Stomach (tissue), 9 donors: ENCODE data around the gene SPEM2. TPM values are rescaled to one million over a fixed set of nuclear protein-coding genes. Genes with fewer than 3 reads are reported as not detected.

Experiments used
- DNase-seq, 2 donors: peaks; one replicate each; pipeline versions ENCODE4 v3.0.0 to v3.0.0-alpha.2; 2013 to 2019
- H3K27ac ChIP-seq, 5 donors: fragments of 200-600 bp in 4 of 5; sonication (generic) in 4 of 5; one replicate each; pipeline ENCODE4 v1.5.1; 2013 to 2019; ENCODE audit warnings: mild to moderate bottlenecking in 1 of 5, moderate library complexity in 1 of 5
- H3K27me3 ChIP-seq, 3 donors: fragments of 200-600 bp; sonication (generic); one replicate each; pipeline ENCODE4 v1.5.1; 2017 to 2019; ENCODE audit warnings: mixed run types in 1 of 3
- H3K36me3 ChIP-seq, 4 donors: fragments of 200-600 bp; sonication (generic); 1 replicate in 3 of 4; 2 replicates in 1 of 4; pipeline ENCODE4 v1.5.1; 2016 to 2019
- H3K4me1 ChIP-seq, 4 donors: fragments of 200-600 bp; sonication (generic); one replicate each; pipeline ENCODE4 v1.5.1; 2016 to 2019
- H3K4me3 ChIP-seq, 4 donors: fragments of 200-600 bp; sonication (generic) in 3 of 4; one replicate each; pipeline ENCODE4 v1.5.1; 2016 to 2019; ENCODE audit warnings: mild to moderate bottlenecking in 1 of 4
- H3K9me3 ChIP-seq, 4 donors: fragments of 200-600 bp; sonication (generic); one replicate each; pipeline ENCODE4 v1.5.1; 2016 to 2019
- CTCF ChIP-seq, 7 experiments: fragments of 450-650 bp in 4 of 7; fragments of 200-600 bp in 3 of 7; sonication (generic) in 3 of 7; IDR thresholded peaks; one replicate each; pipeline ENCODE4 v1.5.1; 2016 to 2019; ENCODE audit warnings: antibody characterized with exemption in 7 of 7, control low read depth in 2 of 7, mild to moderate bottlenecking in 1 of 7
- EP300 ChIP-seq: sonication (generic); formaldehyde crosslinking; IDR thresholded peaks from one replicate; pipeline ENCODE4 v1.6.1; 2017; ENCODE audit warnings: antibody characterized with exemption
- POLR2A ChIP-seq, 4 donors: fragments of 450-650 bp; IDR thresholded peaks; one replicate each; pipeline ENCODE4 v1.6.1; 2016; ENCODE audit warnings: antibody characterized with exemption in 4 of 4, control low read depth in 2 of 4, mild to moderate bottlenecking in 1 of 4, moderate library complexity in 1 of 4
- POLR2AphosphoS5 ChIP-seq, 3 donors: sonication (generic); formaldehyde crosslinking; IDR thresholded peaks; one replicate each; pipeline ENCODE4 v1.6.1; 2016; ENCODE audit warnings: antibody characterized with exemption in 3 of 3
- WGBS, 5 donors: extraction: QIAGEN DNeasy Blood & Tissue Kit in 3 of 5; methylation state at CpG; one replicate each; pipeline versions ENCODE4 v1.1.5 to v1.1.7; 2013 to 2018; 5-methylcytosine and 5-hydroxymethylcytosine counted together
- intact Hi-C: fragments of 100-400 bp; cut with DNase I; formaldehyde crosslinking; loops from one replicate; pipeline ENCODE4 v1.15.1; 2023; ENCODE audit warnings: low total_unique reads
- polyA plus RNA-seq, 3 donors: library from polyadenylated mRNA; stranded (reverse); fragments of 200-250 nt; gene quantifications; one replicate each; pipeline ENCODE4 v1.2.3, GENCODE V29; 2013
- total RNA-seq, 5 donors: library from RNA; depleted of rRNA; stranded (reverse); fragments of >200 nt; gene quantifications; one replicate each; pipeline versions ENCODE4 v1.1.0 to v1.2.3, GENCODE V29; 2014 to 2016
- donor health status: healthy with polysubstance abuse.
- donor health status: Bipolar disorder and iron deficiency.
- donor health status: healthy.

SPEM2 gene
- total and polyA plus RNA-seq, 8 donors = not detected

GRCh38 chr17:7382901-7383300 is 42.5 kb upstream of the SPEM2 start:
- intact Hi-C loops = no loop called here

DNA sequence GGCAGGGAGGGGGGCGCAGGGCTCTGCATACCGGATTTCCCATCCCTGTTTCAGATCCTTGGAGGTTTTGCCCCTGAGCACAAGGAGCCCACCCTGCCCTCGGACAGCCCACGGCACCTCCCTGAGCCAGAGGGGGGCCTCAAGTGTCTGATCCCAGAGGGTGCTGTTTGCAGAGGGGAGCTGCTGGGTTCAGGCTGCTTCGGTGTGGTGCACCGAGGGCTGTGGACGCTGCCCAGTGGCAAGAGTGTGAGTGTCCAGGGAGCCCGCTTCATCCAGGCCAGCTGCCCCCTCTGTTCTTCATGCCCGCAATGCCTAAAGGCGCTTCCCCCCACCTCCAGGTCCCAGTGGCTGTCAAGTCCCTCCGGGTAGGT is 42.1 kb upstream of the SPEM2 start:
- H3K27ac ChIP-seq = peak overlapping the region in 1 of 5 donors; percentile 76
- peak overlapping the region in 3 of 4 donors; percentile 43 to 53 (median 46) for H3K4me3 ChIP-seq

More at GRCh38 chr17:7382901-7383300, 42.5 kb upstream of the SPEM2 start:
- no peaks in the 10 kb centered on the region for H3K9me3 ChIP-seq
- no peak overlapping the region for H3K27ac ChIP-seq
- peaks cover 4 to 44% (median 38%) of the 10 kb centered on the region in 4 donors for H3K36me3 ChIP-seq
- no peak overlapping the region for H3K4me3 ChIP-seq
- DNase-seq = no peak
- peaks cover 25 to 46% (median 37%) of the 10 kb centered on the region in 4 donors for H3K4me1 ChIP-seq
- 90 to 95% (median 91%) methylated on average over 10 of the region's 10 CpGs for WGBS, 5 donors
- peaks cover 0 to 32% (median 5%) of the 10 kb centered on the region in 3 donors for H3K27me3 ChIP-seq
- no peak for TF ChIP-seq CTCF (IDR thresholded peaks at IDR 0.05)
- no peak for TF ChIP-seq EP300
- no peak for TF ChIP-seq POLR2AphosphoS5 (IDR thresholded peaks at IDR 0.05)
- TF ChIP-seq POLR2A (IDR thresholded peaks at IDR 0.05) = no peak

GRCh38 chr17:7383742-7384488 is 41.5 kb upstream of the SPEM2 start:
- peak overlapping the region; percentile 41 to 53 (median 44) for H3K4me3 ChIP-seq
- TF ChIP-seq POLR2A (IDR thresholded peaks at IDR 0.05) (no peak), POLR2AphosphoS5 (IDR thresholded peaks at IDR 0.05) (peak in 1 of 3 donors; percentile 14), EP300 (no peak), CTCF (IDR thresholded peaks at IDR 0.05) (no peak)
- H3K36me3 ChIP-seq = peaks cover 14 to 54% (median 48%) of the 10 kb centered on the region in 4 donors
- H3K27ac ChIP-seq = peak overlapping the region in 4 of 5 donors; percentile 6 to 76 (median 58)
- no peaks in the 10 kb centered on the region for H3K9me3 ChIP-seq
- peaks cover 0 to 32% (median 5%) of the 10 kb centered on the region in 3 donors for H3K27me3 ChIP-seq
- intact Hi-C loops = no loop called here
- WGBS, 5 donors = 40 to 56% (median 49%) methylated on average over 36 to 65 of the region's 65 CpGs
- peak; percentile 34 to 90 for DNase-seq
- H3K4me1 ChIP-seq = peaks cover 25 to 46% (median 37%) of the 10 kb centered on the region in 4 donors

More for the DNA sequence above, 42.1 kb upstream of the SPEM2 start:
- peaks cover 8 to 49% (median 43%) of the 10 kb centered on the region in 4 donors for H3K36me3 ChIP-seq
- no peak for DNase-seq
- H3K9me3 ChIP-seq = no peaks in the 10 kb centered on the region
- no peak for TF ChIP-seq POLR2AphosphoS5 (IDR thresholded peaks at IDR 0.05)
- TF ChIP-seq EP300 = no peak
- no peak for TF ChIP-seq POLR2A (IDR thresholded peaks at IDR 0.05)
- WGBS, 5 donors = 70 to 93% (median 87%) methylated on average over 6 to 11 of the region's 11 CpGs
- intact Hi-C loops = no loop called here
- H3K27me3 ChIP-seq = peaks cover 0 to 32% (median 5%) of the 10 kb centered on the region in 3 donors
- peaks cover 25 to 46% (median 37%) of the 10 kb centered on the region in 4 donors for H3K4me1 ChIP-seq

DNA sequence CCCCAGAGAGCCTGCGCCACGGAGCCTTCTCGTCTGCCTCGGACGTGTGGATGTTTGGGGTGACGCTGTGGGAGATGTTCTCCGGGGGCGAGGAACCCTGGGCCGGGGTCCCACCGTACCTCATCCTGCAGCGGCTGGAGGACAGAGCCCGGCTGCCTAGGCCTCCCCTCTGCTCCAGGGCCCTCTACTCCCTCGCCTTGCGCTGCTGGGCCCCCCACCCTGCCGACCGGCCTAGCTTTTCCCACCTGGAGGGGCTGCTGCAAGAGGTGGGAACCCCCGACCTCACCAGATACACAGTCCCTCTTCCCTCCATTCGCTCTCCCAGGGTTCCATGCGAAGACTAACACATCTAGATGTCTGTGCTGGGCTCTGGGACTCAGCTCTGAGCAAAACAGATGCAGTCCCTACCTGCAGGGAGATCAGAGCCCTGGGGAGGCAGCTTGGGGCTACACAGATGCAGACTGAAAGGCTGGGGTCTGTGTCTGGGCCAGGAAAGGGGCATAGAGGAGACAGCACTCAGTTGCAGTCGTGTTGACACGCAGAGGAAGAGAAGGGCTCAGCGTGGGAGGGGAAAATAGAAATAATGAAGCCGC is 40.8 kb upstream of the SPEM2 start:
- TF ChIP-seq CTCF (IDR thresholded peaks at IDR 0.05) (no peak), EP300 (no peak), POLR2AphosphoS5 (IDR thresholded peaks at IDR 0.05) (no peak), POLR2A (IDR thresholded peaks at IDR 0.05) (no peak)
- H3K36me3 ChIP-seq = peaks cover 21 to 61% (median 55%) of the 10 kb centered on the region in 4 donors
- 71 to 87% (median 74%) methylated on average over 11 to 23 of the region's 23 CpGs for WGBS, 5 donors
- no peaks in the 10 kb centered on the region for H3K9me3 ChIP-seq
- peaks cover 0 to 32% (median 5%) of the 10 kb centered on the region in 3 donors for H3K27me3 ChIP-seq
- H3K4me3 ChIP-seq = peak overlapping the region; percentile 41 to 53 (median 44)
- peaks cover 25 to 46% (median 37%) of the 10 kb centered on the region in 4 donors for H3K4me1 ChIP-seq
- intact Hi-C loops = no loop called here
- no peak for DNase-seq
- peak overlapping the region in 4 of 5 donors; percentile 6 to 76 (median 58) for H3K27ac ChIP-seq
